SIG-M5 treated with dmso at 0.1 percent for 504 hours (cell line): ENCODE data around the gene FGF2.
"Not testable (repeated sequence)": the region's sequence is repeated elsewhere in the genome, so short reads cannot be mapped to it uniquely, and the experiment has no call there.

ENCODE experiments used
- DNase-seq: peaks from one replicate; lab custom pipeline; 2025; ENCODE audit not compliant: unreplicated experiment; lab: John Stamatoyannopoulos, UW

Gene FGF2

DNA sequence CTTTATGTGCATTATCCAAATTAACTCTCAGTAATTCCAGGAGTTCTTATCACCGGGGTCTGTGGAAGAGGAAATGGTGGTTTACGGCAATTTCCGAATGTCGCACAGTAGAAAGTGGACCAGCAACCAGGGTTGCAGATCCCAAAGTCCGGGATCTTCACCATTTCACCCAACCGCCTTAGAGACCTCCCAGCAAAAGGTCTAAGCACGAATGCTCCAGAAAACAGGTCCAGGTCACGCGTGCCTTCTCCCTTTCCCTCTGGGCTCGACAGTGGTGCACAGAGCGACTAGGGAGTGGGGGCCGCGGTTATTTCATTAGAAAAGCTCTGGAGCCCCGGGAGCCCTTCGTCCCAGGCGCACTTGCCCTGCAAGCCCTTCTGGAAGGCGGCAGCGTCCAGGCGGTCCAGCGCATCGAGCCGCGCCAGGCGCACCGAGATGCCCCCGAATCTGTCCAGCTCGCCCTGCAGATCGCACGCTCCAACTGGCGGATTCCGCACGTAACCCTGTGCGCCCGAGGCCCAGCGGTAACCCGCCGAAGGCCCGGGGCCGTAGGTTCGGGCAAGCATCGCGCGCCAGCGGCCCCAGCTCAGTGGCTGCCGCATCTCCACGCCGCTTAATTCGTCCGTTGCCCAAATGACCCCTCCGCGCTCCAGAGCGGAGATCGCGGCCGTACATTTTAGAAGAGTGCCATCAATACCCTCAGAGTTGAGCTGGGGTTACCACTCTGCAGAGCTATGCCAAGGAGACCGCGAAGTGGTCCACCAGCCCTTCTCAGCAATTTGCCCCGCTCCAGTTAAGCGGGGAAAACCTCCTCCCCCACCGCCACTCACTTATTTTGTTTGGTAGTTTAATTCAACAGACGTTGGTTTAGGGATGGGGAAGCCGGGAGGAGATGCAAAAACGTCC lies 95.6 kb downstream of the FGF2 start, which contains the start of gene NUDT6:
Gene NUDT6, minus strand, starts transcription at position 627 of the 906 bp plus-strand sequence. Its CDS starts 25 bp downstream, at position 602.
- peak; percentile 50 for DNase-seq

DNA sequence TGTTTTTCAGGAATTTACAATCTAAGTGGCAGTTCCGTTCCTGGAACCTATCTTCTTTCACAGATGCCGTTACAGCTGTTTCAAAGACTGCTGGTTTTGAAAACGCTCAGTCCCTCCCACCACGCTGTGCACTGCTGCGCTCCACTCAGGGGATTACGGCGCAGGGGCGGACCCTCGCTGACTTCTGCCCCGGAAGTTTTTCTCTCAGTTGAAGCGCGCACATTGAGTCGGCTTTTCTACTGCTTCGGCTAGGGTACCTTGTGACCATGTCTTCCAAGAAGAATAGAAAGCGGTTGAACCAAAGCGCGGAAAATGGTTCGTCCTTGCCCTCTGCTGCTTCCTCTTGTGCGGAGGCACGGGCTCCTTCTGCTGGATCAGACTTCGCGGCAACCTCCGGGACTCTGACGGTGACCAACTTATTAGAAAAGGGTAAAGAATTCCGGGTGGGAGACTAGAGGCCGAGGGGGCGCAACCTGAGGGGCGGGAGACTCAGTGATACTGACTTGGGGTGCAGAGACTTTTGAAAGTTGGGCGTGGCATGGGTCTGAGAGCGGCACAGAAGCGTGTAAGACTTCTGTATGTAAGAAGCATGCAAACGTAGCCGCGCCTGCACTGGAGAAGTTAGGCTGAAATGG lies 96.4 kb downstream of the FGF2 start:
- DNase-seq = peak; percentile 91

DNA sequence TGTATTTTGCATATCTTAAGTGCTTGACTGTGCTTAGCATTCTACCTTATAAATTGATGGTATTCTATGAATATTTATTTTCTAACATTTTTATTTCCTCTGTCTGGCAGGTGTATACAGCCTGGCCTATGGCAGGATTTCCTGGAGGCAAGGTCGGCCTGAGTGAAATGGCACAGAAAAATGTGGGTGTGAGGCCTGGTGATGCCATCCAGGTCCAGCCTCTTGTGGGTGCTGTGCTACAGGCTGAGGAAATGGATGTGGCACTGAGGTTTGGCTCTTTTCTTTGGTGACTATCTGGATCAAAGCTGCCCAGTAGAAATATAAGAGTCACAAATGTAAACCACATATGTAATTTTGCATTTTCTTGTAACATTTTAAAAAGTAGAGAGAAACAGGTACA lies 102.3 kb downstream of the FGF2 start:
- DNase-seq = no peak

DNA sequence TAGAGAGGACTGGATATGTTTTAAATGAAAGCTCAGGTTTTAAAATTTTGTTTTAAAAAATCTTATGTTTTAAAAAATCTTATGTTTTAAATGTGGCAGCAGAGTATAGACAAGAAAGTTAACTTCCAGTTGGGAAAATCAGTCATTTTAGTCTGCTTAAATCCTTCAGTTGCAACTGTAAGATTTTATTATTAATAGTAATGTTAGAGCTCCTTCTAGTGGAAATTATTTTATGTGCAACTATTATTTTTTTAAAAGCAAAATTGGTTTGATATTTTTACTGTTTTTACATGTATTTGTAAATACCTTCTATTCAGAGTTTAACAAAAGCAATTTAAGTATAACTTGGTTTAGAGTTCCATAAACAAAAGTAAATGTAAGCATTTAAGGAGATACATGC lies 104.2 kb downstream of the FGF2 start:
- peak; percentile 24 for DNase-seq

DNA sequence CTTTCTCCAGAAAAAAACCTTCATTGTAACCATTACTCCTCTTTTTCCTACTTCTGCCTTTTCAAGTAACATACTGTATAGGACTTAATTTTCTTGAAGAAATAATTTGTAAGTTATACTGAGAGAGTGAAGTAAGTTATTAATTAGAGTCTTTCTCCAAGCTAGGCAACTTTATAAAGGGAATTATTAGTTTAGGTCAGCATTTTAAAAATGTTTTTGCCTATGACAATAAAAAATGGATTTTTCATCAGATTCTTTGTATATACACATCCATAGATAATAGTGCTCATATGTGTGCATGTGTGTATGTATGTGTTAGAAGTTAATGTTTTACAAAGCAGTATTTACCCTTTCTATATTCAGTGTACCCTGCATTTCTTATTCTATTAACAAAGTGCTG lies 106.1 kb downstream of the FGF2 start:
- no peak for DNase-seq

DNA sequence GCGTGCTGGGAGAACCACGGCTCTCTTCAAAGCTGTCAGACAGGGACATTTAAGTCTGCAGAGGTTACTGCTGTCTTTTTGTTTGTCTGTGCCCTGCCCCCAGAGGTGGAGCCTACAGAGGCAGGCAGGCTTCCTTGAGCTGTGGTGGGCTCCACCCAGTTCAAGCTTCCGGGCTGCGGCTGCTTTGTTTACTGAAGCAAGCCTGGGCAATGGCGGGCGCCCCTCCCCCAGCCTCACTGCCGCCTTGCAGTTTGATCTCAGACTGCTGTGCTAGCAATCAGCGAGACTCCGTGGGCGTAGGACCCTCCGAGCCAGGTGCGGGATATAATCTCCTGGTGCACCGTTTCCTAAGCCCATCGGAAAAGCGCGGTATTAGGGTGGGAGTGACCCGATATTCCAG lies 118.5 kb downstream of the FGF2 start:
- not testable (repeated sequence) for DNase-seq

DNA sequence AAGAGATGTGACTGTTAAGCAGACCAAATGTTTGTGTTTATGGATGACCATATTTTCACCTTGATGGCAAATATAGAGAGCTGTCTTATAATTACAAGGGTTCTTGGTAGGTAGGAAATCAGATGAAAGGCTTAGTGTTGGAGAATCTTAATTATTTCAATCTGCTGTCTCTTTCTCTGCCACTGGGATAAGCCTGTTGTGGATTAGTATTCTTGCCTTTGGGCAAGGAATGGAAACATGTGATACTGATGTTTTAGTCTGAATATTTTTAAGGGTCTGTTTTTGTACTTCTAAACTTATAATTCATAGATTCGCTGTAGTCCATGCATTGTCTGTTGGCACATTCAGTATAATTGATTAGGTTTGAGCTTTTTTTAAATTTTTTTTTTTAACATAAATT lies 119.5 kb downstream of the FGF2 start:
- DNase-seq = no peak
